GM21717 (cell line): Measurements from ENCODE around the gene CHI3L1.
"Not testable (repeated sequence)": the region's sequence is repeated elsewhere in the genome, so short reads cannot be mapped to it uniquely, and the experiment has no call there.

ENCODE experiments used
- ATAC-seq: cut with Tn5 transposase; IDR thresholded peaks from one replicate; pipeline ENCODE4 v1.9.1; 2021; ENCODE audit warnings: mild to moderate bottlenecking, moderate library complexity; ENCODE audit not compliant: unreplicated experiment

Gene CHI3L1

DNA sequence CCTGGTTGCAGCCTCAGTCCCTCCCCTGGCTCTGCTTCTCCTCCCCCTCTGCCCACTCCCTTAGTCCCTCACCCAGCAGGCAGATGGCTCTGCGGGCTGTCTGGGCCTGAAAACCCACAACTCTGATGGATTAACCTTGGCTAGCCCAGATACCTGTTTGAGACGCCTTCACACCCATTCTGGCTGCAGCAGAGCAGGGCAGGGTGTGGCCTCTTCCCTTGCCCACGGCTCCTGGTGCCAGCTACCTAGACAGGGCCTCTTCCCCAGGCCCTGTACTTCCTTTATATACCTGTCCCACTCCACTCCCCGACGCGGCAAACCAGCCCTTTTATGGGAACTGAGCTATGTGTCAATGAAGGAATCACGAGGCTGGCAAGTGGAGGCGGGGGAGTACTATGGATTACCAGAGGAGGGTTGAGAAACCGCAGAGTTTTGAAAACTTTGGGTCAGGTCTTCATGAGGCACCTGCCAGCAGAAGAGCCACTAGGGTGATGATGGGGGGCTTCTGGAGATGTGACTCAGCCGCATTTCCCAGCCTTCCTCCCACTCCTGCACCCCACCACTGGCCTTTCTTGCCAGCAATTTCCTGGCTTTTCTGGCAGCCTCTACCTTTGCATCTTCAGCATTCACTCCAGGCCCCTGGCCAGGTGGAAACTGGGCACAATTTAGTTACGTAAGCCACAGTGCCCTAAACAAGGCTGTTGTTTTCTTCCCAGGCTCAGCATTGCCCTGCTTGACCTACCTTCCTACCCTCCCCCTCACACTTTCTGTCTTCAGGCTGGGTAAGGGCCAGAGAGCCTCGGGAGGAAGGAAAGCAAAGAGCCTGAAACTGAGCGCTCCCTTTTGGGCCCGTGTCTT is at the start of gene CHI3L1:
TSS of gene CHI3L1 (minus strand) at position 259 of the 858 bp plus-strand sequence. CDS start at position 178, 81 bp downstream.
- no peak for ATAC-seq

DNA sequence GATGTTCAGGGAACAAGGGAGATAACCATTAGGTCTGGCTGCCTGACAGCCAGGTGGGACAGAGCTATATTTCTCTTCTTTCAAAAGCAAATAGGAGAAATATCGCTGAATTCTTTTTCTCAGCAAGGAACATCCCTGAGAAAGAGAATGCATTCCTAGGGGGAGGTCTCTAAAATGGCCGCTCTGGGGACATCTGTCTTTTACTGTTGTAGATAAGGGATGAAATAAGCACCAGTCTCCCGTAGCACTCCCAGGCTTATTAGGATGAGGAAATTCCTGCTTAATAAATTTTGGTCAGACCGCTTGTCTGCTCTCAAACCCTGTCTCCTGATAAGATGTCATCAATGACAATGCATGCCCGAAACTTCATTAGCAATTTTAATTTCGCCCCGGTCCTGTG is 48.4 kb upstream of the CHI3L1 start:
- not testable (repeated sequence) for ATAC-seq

DNA sequence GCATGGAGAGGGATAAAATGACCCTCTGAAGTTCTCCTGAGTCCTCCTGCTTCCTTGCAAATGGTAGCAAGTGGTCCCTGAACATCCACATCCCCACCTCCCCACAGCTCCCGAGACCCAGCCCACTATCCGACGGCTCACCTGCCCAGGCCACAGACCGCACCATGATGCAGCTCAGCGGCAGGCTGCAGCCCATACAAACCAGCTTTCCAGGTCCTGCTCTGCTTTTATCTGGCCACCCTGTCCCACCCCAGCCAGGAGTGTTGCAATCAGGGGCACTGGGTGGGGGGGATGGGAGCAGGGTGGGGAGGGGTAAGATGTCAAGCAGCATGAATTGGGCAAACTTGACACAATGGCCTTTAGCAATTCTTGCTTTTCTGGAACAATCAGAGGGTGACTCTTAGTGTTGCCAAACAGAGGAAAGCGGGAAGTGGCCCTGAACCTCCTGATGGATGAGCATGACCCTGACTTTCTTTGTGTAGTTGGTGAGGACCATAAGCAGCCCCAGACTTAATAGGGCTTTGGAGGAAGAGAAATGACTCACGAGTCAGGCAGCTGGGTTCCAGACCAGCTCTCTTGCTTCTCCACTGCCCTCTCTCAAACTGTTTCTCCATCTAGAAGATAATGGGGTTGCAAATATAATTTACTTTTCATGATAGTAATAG is 43.1 kb upstream of the CHI3L1 start, which contains the start of gene CHIT1:
TSS of gene CHIT1 (minus strand) at position 203 of the 665 bp plus-strand sequence. CDS start at position 166, 37 bp downstream.
- ATAC-seq: no peak

DNA sequence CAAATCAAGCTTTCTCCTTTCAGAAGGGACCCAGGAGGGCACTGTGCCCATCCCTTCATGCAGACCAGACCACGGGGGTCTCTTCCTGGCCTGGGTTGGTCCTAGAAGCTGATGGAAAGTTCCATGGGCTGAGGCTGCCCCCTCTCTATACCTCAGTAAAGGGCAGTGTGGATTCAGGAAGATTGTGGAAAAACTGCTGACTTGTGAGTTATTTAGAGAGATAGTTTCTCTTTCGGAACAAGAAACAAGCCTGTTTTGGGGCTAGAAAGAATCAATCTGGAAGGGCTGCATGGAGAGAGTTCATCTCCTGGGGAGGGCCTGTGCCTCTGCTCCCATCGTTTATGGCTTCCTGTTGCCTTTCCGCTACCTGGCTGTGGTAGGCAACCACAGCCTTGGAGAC is 42.2 kb upstream of the CHI3L1 start:
- no peak for ATAC-seq

GRCh38 chr1:203227371-203228083 is 41.0 kb upstream of the CHI3L1 start:
- ATAC-seq: no peak

DNA sequence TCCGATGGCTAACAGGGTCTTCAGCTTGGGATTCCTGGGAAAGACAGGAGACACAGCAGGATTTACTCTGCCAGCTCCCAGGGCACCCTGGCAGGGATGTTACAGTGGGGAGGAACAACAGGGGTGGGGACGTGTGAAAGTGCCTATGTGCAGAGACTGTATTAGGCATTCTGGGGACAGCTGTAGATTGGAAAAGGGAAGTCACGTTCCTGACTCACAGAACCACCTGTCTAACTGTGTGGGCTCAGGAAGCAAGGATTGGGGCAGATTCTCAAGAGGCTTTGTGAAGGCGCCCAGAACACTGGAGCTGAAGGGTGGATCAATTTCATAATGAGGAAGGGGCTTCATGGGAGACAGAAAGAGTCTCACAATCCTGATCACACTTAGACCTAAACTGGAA is 38.6 kb upstream of the CHI3L1 start:
- no peak for ATAC-seq

- no peak for ATAC-seq
Observed at GRCh38 chr1:203223012-203223775, 36.7 kb upstream of the CHI3L1 start.

DNA sequence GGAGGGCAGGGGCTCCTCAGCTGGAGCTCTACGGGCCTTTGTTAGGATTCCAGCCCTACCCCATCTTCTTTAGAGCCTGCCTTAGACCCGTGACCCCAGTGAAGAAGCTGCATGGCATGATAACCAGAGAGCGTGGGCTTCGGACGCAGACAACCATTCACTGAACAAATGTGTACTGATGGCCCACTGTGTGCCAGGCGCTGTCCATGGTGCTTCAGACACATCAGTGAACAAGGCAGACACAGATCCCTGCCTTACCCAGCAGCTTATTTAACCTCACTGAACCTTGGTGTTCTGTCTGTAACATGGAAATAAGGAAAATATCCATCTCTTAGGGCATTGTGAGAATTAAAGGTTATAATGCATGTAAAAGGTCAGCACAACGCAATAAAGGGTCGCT is 33.4 kb upstream of the CHI3L1 start:
- ATAC-seq: no peak

DNA sequence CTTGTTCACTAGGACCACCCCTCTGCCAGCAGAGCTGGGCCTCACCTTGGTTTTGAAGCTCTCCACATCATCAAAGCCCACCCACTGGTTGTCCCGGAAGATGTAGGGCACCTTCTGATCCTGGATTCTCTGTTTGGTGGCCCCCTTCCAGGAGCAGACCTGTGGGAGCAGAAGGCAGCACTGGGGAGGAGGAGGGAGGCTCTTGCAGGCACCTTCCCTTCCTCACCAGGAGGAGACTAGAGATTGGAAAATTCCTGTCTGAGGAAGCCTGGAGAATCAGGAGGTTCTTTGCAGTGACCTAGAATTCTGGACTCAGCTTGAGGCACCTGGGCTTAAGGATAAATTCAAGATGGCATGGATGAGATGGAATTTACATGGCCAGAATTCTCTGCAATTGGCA is 32.7 kb upstream of the CHI3L1 start:
- no peak for ATAC-seq

DNA sequence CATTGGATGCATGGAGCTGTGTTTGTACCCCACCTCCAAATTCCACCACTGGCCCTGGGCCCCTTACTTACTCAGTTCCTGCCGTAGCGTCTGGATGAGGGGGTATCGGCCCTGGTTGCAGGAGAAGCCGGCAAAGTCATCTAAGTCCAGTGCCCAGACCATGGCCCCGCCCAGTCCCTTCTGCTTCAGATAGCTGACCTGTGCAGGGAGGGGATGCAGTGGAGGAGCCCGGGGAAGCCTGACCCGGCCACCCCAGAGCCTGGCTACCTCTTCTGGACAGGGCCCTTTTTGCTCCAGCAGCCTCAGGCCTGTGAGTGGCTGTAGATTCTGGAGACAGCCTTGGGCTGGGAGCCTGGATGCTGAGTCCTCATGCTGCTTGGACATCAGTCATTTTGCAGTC is 31.2 kb upstream of the CHI3L1 start:
- no peak for ATAC-seq

- ATAC-seq: no peak
Observed at GRCh38 chr1:203217139-203217655, 30.7 kb upstream of the CHI3L1 start.

GRCh38 chr1:203216274-203217138 is 30.0 kb upstream of the CHI3L1 start:
- no peak for ATAC-seq

GRCh38 chr1:203215573-203215972 is 29.1 kb upstream of the CHI3L1 start:
- no peak for ATAC-seq

- ATAC-seq: no peak
Observed at GRCh38 chr1:203214871-203215270, 28.4 kb upstream of the CHI3L1 start.

GRCh38 chr1:203213126-203213525 is 26.6 kb upstream of the CHI3L1 start:
- no peak for ATAC-seq

DNA sequence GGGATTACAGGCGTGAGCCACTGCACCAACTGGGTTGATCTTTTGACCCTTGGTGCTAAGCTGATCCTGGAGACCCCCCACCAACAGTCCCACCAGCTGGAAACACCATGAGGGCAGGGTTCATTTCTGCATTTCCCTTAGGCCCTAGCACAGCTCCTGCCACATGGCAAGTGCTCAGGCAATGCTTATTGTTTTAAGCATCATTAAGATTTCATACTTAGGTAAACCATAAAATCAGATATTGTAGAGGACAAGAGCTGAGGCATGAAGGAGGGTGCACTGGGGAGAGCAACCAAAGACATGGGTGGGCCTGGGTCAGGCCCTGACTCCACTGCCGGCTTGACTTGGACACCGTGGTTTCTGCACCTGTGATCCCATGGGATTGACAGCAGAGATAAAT is 25.3 kb upstream of the CHI3L1 start:
- ATAC-seq: no peak

DNA sequence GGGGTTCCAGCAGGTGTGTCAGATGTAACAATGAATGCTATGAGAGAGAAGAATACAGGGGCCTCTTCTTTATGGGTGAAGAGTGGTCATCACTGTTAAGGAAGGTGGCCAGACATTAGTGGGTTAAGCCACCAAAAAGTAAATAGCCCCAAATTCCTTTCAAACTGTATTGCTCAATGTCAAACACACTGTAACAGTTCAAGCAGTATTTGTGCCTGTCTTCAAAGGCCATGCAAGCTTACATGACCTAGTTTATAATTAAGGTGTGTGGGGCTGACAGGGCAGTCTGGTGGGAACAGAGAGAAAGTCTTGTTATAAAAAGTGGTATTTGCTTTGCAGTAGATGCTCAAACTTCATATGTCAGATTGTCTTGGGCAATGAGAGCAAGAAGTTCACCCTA is 24.5 kb upstream of the CHI3L1 start:
- ATAC-seq: no peak

DNA sequence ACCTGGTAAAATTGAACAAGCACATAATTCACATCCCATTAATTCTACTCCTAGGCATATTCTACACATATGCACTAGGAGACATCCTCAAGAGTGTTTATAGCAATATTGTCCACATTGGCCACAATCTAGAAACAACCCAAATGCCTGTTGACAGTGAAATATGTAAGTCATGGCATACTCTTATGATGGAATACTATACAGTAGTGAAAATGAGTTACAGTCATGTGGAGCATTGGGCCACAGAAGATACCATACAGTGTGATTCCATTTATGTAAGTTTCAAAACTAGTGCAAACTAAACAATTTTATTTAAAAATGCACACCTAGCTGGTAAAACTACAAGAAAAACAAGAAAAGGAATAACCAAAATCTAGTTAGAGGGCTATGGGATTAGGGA is 23.8 kb upstream of the CHI3L1 start:
- no peak for ATAC-seq

DNA sequence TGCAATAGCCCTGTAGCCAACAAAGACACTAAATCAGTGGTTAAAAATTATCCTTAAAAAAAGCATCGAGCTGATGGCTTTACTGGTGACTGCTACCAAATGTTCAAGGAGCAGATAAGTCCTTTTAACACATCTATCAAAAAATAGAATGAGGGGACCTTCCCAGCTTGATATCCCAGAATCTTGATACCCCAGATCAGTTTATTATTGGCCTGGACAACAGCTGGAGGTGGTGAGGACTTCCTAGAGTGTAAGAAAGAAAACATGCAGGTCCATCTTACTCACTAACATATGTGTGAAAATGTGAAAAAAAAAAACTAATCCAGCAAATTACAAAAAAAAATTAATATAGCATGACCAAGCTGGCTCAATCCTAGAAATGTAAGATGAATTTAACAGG is 21.7 kb upstream of the CHI3L1 start:
- ATAC-seq: no peak

DNA sequence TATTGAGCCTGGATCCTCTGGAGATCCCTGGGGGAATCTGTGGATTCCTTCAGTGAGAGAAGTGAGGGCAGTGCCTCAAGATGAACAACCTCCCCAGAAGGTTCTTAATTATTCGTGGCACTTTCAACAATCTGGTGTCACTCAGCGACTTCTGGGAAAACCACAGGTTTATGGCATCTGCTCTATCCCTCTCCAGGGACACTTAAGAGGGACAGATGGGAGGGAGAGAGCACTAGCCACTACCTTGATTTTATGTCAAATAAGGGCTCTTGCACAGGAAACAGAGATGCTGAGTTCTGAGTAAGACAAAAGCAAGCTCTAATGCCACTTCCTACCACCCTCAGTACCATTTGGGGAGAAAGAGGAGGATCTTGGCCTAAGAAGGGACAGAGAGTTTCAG is 21.2 kb upstream of the CHI3L1 start:
- no peak for ATAC-seq
